GM12891 (cell line): ENCODE data around the gene RPA3.

ENCODE experiments used
- POLR2A ChIP-seq: IDR thresholded peaks from 2 replicates; pipeline ENCODE4 v1.6.1; 2011; ENCODE audit warnings: low read depth, low read length, control low read depth
- POLR2AphosphoS5 ChIP-seq: IDR thresholded peaks from 2 replicates; pipeline ENCODE4 v1.6.1; 2011; ENCODE audit warnings: low read depth, low read length, control low read depth

DNA sequence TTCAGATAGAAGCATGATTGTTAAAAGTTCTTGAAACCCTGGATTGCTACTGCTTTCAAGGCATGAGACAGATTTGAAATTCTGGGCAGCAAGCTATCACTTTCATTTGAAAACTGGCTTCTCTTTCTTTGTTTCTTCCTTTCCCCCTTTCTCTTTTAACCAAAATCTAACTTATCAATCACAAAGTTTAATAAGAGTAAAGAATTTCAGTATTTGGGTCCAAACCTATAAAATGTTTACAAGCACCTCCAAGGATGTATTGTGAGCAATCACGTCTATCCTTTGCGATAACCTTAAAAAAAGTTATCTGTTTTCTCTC is 21.6 kb upstream of the RPA3 start:
- TF ChIP-seq POLR2A, result no peak
- no peak for TF ChIP-seq POLR2AphosphoS5
